SK-N-SH treated with all-trans-retinoic acid at 6 μM for 48 hours (cell line): ENCODE results near the gene KRT86.

ENCODE experiments used
- ATAC-seq: fragments of 200-7000 bp; cut with Tn5 transposase; 3 replicates; pipeline ENCODE4 v1.9.1; 2020; ENCODE audit warnings: mild to moderate bottlenecking, moderate library complexity
- ARNTL ChIP-seq: fragments of 450-650 bp; formaldehyde crosslinking; IDR thresholded peaks from 2 replicates; pipeline ENCODE4 v1.5.0; 2020; ENCODE audit warnings: low read depth, mild to moderate bottlenecking, moderate library complexity, borderline replicate concordance
- BACH2 ChIP-seq: fragments of 250-450 bp; sonication (Bioruptor Pico); IDR thresholded peaks from 2 replicates; pipeline ENCODE4 v1.9.0; 2021; ENCODE audit warnings: mild to moderate bottlenecking, borderline replicate concordance
- CSDC2 ChIP-seq: fragments of 250-450 bp; sonication (Bioruptor Pico); IDR thresholded peaks from 2 replicates; pipeline ENCODE4 v1.5.0; 2020; ENCODE audit warnings: mild to moderate bottlenecking, moderate library complexity
- CSRNP3 ChIP-seq: fragments of 250-450 bp; sonication (Bioruptor Pico); IDR thresholded peaks from 2 replicates; pipeline ENCODE4 v1.5.1; 2021; ENCODE audit warnings: mild to moderate bottlenecking, moderate library complexity
- ESRRG ChIP-seq: fragments of 250-450 bp; sonication (Bioruptor Pico); IDR thresholded peaks from 2 replicates; pipeline ENCODE4 v1.6.1; 2021; ENCODE audit warnings: mild to moderate bottlenecking
- GLIS3 ChIP-seq: fragments of 250-450 bp; sonication (Bioruptor Pico); IDR thresholded peaks from 2 replicates; pipeline ENCODE4 v1.5.0; 2020; ENCODE audit warnings: mild to moderate bottlenecking, moderate library complexity
- OSR1 ChIP-seq: fragments of 250-450 bp; sonication (Bioruptor Pico); IDR thresholded peaks from 2 replicates; pipeline ENCODE4 v1.8.0; 2022; ENCODE audit warnings: moderate library complexity, mild to moderate bottlenecking, inconsistent platforms
- PATZ1 ChIP-seq: fragments of 250-450 bp; sonication (Bioruptor Pico); IDR thresholded peaks from 2 replicates; pipeline ENCODE4 v1.8.0; 2020; ENCODE audit warnings: mild to moderate bottlenecking, moderate library complexity, borderline replicate concordance
- POU6F1 ChIP-seq: fragments of 250-450 bp; sonication (Bioruptor Pico); IDR thresholded peaks from 2 replicates; pipeline ENCODE4 v1.8.0; 2021; ENCODE audit warnings: low read depth, mild to moderate bottlenecking, moderate library complexity, borderline replicate concordance
- PPARA ChIP-seq: fragments of 250-450 bp; sonication (Bioruptor Pico); IDR thresholded peaks from 2 replicates; pipeline ENCODE4 v1.5.0; 2020; ENCODE audit warnings: mild to moderate bottlenecking, borderline replicate concordance
- RARB ChIP-seq: fragments of 250-450 bp; sonication (Bioruptor Pico); IDR thresholded peaks from 2 replicates; pipeline ENCODE4 v1.8.0; 2021; ENCODE audit warnings: mild to moderate bottlenecking, moderate library complexity
- SNAI2 ChIP-seq: fragments of 250-450 bp; sonication (Bioruptor Pico); IDR thresholded peaks from 2 replicates; pipeline ENCODE4 v1.5.0; 2020; ENCODE audit warnings: mild to moderate bottlenecking, moderate library complexity
- TCF4 ChIP-seq: fragments of 250-450 bp; sonication (Bioruptor Pico); IDR thresholded peaks from 2 replicates; pipeline ENCODE4 v1.8.0; 2021; ENCODE audit warnings: mild to moderate bottlenecking, moderate library complexity, borderline replicate concordance
- TOX ChIP-seq: fragments of 250-450 bp; sonication (Bioruptor Pico); IDR thresholded peaks from 2 replicates; pipeline ENCODE4 v1.8.0; 2021; ENCODE audit warnings: mild to moderate bottlenecking, moderate library complexity, borderline replicate concordance
- TSHZ2 ChIP-seq: fragments of 250-450 bp; sonication (Bioruptor Pico); IDR thresholded peaks from 2 replicates; pipeline ENCODE4 v1.5.0; 2020; ENCODE audit warnings: mild to moderate bottlenecking, moderate library complexity
- ZC3H10 ChIP-seq: fragments of 250-450 bp; sonication (Bioruptor Pico); IDR thresholded peaks from 2 replicates; pipeline ENCODE4 v1.5.1; 2021; ENCODE audit warnings: mild to moderate bottlenecking, moderate library complexity
- ZFP3 ChIP-seq: fragments of 250-450 bp; sonication (Bioruptor Pico); IDR thresholded peaks from 2 replicates; pipeline ENCODE4 v1.5.0; 2020; ENCODE audit warnings: mild to moderate bottlenecking, moderate library complexity
- ZFP30 ChIP-seq: fragments of 450-650 bp; formaldehyde crosslinking; IDR thresholded peaks from 2 replicates; pipeline ENCODE4 v1.5.0; 2022; ENCODE audit warnings: mild to moderate bottlenecking, moderate library complexity
- ZNF565 ChIP-seq: fragments of 450-650 bp; formaldehyde crosslinking; conservative IDR thresholded peaks from 2 replicates; pipeline ENCODE4 v1.5.0; 2020; ENCODE audit warnings: low read depth, mild to moderate bottlenecking, moderate library complexity
- ZNF70 ChIP-seq: fragments of 450-650 bp; formaldehyde crosslinking; IDR thresholded peaks from 2 replicates; pipeline ENCODE4 v1.5.0; 2020; ENCODE audit warnings: mild to moderate bottlenecking, moderate library complexity
- ZNF8 ChIP-seq: fragments of 450-650 bp; formaldehyde crosslinking; IDR thresholded peaks from 2 replicates; pipeline ENCODE4 v1.5.0; 2020; ENCODE audit warnings: mild to moderate bottlenecking, moderate library complexity

The KRT86 gene

GRCh38 chr12:52275686-52276085 is 1.2 kb downstream of the KRT86 start:
- ATAC-seq: no peak
- TF ChIP-seq ZNF565: no peak
- TF ChIP-seq TSHZ2 (CRISPR knock-in tag): no peak
- no peak for TF ChIP-seq ESRRG
- no peak for TF ChIP-seq ZNF8 (CRISPR knock-in tag)
- TF ChIP-seq PPARA: no peak
- no peak for TF ChIP-seq ARNTL (CRISPR knock-in tag)
- TF ChIP-seq ZFP30 (CRISPR knock-in tag): no peak
- TF ChIP-seq ZC3H10 (CRISPR knock-in tag): no peak
- TF ChIP-seq SNAI2 (CRISPR knock-in tag): no peak
- TF ChIP-seq ZNF70: no peak
- TF ChIP-seq, all 23 proteins: peak for 0

GRCh38 chr12:52277486-52278245 is 3.2 kb downstream of the KRT86 start:
- ATAC-seq: no peak
- TF ChIP-seq ZFP3 (CRISPR knock-in tag) (no peak), TCF4 (no peak), RARB (CRISPR knock-in tag) (no peak), BACH2 (no peak), ZNF70 (no peak), ZNF8 (CRISPR knock-in tag) (no peak), TOX (CRISPR knock-in tag) (no peak)

- no peak for TF ChIP-seq OSR1
- TF ChIP-seq TOX (CRISPR knock-in tag): no peak
- TF ChIP-seq TSHZ2 (CRISPR knock-in tag): no peak
- TF ChIP-seq ZNF565: no peak
- no peak for TF ChIP-seq PATZ1 (CRISPR knock-in tag)
- no peak for TF ChIP-seq GLIS3
- TF ChIP-seq BACH2: no peak
- no peak for TF ChIP-seq ESRRG
- no peak for TF ChIP-seq PPARA
- TF ChIP-seq POU6F1: no peak
- no peak for TF ChIP-seq ZFP30 (CRISPR knock-in tag)
- no peak for TF ChIP-seq ZNF70
- no peak for TF ChIP-seq CSDC2
- TF ChIP-seq CSRNP3 (CRISPR knock-in tag): no peak
- TF ChIP-seq ZC3H10 (CRISPR knock-in tag): no peak
- TF ChIP-seq ARNTL (CRISPR knock-in tag): no peak
- TF ChIP-seq ZFP3 (CRISPR knock-in tag): no peak
- peak; percentile 91 for ATAC-seq
Observed at GRCh38 chr12:52278575-52279421, 4.4 kb downstream of the KRT86 start.
